ENCODE measurements around the gene SLC9A8.

The SLC9A8 gene

GRCh38 chr20:49924247-49924646 is 111.6 kb downstream of the SLC9A8 start:
- no peak for DNase-seq

- DNase-seq, result no peak
Observed at GRCh38 chr20:49925901-49926454, 113.3 kb downstream of the SLC9A8 start.

GRCh38 chr20:49928411-49929141 is 115.9 kb downstream of the SLC9A8 start:
- DNase-seq, result peak; percentile 78

- DNase-seq, result no peak
Observed at GRCh38 chr20:49929142-49929494, 116.5 kb downstream of the SLC9A8 start.

GRCh38 chr20:49935746-49936152 is 123.1 kb downstream of the SLC9A8 start:
- DNase-seq, result no peak

GRCh38 chr20:49936153-49937026 is 123.8 kb downstream of the SLC9A8 start, which contains the start of gene RNF114:
TSS of gene RNF114 (plus strand) at chr20:49936397. CDS start at chr20:49936413, 16 bp downstream.
- peak; percentile 91 for DNase-seq

- DNase-seq, result no peak
Observed at GRCh38 chr20:49937027-49937929, 124.7 kb downstream of the SLC9A8 start.

- peak; percentile 71 for DNase-seq
Observed at GRCh38 chr20:49938173-49939163, 125.8 kb downstream of the SLC9A8 start.

GRCh38 chr20:49941456-49941855 is 128.8 kb downstream of the SLC9A8 start:
- no peak for DNase-seq
